Activated CD4-positive, alpha-beta T cell treated with anti-CD3 and anti-CD28 coated beads, Interleukin-2, amount 50 U/mL, for 16 hours (primary cell): ENCODE measurements around the gene KLHL5.

ENCODE experiments used
- DNase-seq: peaks from one replicate; pipeline ENCODE4 v3.0.0-alpha.2; 2020

KLHL5 gene

DNA sequence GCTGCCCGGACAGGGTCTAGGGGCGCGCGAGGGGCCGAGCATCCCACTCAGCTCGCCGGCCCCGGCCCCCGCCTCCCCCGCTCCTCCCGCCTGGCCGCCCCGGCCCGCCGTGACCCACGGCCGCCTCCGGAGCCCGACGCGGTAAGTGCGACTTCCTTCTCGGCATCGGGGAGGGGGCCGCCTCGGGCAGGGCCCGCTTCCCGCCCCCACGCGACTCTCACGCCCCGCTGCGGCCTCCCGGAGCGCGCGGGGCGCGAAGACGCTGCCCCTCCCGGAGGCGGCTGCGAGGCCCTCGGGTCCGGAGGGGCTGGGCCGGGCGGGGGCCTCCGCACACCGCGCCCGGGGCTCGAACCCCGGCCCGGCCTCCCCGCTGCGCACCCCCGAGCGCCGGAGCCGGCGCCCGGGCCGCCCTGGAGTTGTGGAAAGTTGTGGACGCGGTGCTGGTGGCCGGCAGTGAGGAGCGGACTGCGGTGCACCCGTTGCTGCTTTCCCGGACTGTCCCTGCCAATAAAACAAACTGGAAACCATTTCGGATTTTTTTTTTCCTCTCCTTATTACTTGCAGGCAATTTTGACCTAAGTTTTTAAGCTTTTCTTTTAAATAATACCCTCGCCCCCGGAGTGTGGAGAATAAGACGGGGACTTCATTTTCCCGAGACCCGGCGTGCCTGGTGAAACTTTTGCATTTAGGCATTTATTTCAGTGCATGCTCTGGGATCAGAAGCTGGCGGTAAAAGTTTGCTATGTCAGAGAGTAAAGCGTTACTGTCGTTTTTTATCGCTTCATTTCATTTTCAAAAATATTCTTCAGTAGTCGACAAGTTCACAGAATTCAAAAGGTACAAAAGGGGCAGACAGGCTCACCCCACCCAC, 16.8 kb upstream of the KLHL5 start:
- DNase-seq, result peak; percentile 20

DNA sequence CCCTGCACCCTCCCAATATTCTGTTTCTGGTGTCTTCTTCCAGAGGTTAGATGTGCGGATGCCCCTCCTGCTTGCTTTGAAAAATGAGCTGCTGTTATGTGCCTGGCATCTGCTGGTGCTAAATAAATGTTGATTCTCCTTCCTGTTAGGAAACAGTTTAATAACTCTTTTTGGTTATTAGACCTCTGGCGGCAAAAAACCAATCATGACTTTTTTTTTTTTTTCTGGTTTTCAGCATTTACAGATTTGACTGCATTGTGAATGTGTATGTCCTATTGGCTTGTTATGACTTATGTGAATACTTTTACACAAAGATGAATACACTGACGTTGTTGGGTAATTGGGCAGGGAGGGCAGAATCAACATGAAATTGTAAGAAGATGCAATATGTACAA, 16.2 kb upstream of the KLHL5 start:
- peak; percentile 37 for DNase-seq

DNA sequence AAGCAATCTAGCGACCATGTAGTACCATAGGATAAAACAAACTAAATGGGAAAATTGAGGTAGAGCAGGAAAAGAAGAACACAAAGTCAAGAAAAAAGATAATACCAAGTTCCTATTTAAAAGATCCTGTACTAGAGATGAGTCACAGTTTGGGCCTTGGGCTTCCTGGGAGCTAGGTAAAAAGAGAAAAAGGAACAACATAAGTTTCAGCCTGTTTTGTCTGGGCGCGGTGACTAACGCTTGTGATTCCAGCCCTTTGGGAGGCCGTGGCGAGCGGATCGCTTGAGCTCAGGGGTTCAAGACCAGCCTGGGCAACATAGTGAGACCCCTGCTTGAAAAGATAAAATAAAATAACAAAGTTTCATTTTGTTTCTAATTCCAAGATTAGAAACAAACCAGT, 15.8 kb upstream of the KLHL5 start:
- no peak for DNase-seq

DNA sequence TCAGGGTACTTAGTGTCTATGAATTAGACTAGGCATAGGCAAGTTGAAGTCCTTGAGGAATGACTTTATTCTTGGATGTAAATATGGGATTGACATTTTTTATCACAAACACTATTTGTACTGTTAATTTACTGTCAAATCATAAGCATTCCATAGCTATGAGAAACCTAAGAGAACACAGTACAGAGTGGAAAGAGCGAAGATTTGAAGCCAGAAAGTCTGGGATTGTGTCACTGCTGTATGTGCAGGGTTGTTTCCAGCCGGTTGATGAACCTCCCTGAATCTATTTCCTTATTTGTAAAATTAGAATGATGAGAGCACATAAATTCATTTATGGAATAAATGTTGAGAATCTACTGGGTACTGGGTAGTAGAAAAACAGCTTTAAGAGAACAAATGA, 14.4 kb upstream of the KLHL5 start:
- DNase-seq, result no peak

DNA sequence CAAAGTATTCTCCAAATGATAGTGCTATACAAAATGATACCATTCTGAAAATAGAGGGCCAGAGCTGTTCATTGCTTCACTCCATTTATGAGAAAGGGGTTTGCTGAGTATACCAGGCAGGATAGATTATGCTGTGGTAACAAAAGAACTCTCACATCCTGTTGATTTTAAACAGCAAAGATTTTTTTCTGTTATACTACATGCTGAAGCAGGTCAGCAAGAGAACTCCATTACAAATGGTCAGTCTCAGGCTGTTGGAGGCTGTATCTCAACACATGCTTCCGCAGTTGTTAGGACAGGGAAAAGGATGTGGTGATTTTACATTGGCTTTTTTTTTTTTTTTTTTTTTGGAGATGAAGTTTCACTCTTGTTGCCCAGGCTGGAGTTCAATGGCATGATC, 13.7 kb upstream of the KLHL5 start:
- peak; percentile 50 for DNase-seq

DNA sequence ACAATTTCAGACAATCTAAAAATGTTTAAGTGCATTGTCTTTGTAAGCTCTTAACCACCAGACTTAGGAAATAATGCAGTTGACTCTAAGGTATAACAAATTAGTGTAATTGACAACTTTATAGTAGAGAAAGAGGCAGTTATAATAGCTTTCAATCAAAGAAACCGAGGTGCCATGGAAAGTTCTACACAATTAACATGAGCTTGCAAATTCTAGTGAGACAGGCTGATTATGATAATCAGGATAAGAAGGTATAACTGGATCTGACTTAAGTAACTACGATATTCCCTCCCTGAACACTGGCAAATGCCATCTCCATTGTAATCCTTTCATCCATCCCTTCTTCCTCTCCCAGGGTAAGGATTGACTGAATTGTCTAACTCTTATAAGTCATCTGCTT, 11.4 kb upstream of the KLHL5 start:
- DNase-seq, result no peak

DNA sequence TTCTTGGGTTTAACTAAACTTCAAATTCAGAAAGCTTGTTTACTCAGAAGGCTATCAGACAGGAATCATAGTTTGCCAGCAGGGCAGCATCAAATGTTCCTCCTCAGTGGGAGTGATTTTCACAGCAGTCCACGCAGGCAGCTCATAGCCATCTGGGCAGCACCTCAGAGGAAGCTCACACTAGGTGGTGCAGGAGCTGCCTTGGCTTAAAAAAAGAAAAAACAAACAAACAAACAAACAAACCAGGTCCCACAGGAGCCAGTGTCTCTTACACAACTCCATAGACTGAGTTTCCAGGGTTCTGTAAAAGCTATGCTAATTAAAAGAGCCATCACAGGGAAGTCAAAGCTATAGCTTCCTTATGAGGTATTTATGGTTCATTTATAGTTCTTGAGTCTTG, 10.5 kb upstream of the KLHL5 start:
- no peak for DNase-seq

DNA sequence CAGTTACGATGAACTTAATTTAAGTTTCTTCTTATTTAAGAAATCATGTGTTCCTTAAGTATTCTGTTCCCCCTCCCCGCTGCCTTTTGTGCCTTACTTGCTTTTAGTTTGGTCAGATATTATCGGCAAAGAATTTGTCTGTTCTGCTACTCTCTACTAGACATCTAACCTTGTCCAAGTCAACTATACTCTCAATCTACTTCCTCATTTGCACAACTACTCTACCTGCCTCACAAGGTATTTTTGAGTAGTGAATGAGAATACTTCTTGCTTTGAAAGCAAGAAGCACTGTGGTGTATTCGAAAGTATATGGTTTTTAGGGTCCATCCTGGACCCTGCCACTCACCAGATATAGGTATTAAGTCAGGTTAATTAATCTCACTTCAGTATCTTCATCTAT, 8.0 kb upstream of the KLHL5 start:
- no peak for DNase-seq

DNA sequence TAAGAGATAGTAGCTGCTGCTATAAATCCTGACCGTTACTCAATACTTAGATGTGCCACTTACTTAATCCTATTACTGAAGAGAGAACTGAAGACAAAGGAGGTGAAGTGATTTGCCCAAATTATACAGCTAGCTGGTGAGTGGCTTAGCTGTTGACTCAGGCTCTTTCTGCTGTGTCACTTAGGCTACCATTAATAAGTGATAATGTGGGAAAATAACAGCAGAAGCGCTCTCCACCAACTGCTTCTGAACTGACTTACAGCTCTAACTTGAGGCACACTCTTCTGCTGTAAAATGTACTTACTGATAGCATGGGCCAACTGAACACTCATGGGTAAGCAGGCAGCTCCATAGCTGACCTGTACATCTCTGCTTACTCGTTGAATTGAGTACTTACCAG, 7.5 kb upstream of the KLHL5 start:
- no peak for DNase-seq

DNA sequence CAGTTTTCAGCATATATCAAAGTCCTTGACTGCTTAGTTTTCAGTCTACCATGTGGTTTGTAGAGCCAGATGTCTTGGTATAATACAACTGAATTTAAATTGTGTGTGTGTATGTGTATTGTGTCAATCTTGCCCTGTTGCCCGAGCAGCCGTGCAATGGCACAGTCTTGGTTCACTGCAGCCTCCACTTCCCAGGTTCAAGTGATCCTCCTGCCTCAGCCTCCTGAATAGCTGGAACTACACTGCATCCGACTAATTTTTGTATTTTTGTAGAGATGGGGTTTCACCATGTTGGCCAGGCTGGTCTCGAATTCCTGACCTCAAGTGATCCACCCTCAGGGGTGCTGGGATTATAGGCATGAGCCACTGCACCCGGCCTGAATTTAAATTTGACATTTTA, 6.0 kb upstream of the KLHL5 start:
- DNase-seq, result no peak

DNA sequence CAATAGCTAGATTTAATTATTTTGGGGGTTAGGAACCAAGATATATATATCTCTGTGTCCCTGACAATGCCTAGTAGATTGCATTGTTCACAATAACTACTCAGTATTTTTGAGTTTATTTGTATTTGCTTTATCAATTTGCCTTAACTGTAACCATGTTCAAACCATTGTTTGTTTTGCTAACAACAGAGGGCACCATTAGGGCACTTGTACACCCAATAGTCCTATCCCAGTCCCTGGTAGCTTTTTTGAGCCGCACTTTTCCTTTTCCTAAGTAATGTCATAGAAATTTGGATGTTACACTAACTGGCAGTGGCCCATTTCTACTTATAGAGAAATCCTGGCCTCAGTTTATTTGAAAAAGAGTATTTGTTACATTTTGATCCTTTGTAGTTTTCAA, 575 bp upstream of the KLHL5 start:
- DNase-seq, result no peak

DNA sequence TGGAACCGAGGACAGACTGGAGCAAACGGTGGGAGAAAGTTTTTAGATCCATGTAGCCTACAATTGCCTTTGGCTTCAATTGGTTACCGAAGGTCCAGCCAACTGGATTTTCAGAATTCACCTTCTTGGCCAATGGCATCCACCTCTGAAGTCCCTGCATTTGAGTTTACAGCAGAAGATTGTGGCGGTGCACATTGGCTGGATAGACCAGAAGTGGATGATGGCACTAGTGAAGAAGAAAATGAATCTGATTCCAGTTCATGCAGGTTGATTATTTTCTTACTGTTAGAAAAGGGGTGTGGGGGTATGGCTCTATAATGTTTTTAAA, 702 bp downstream of the KLHL5 start:
- no peak for DNase-seq

DNA sequence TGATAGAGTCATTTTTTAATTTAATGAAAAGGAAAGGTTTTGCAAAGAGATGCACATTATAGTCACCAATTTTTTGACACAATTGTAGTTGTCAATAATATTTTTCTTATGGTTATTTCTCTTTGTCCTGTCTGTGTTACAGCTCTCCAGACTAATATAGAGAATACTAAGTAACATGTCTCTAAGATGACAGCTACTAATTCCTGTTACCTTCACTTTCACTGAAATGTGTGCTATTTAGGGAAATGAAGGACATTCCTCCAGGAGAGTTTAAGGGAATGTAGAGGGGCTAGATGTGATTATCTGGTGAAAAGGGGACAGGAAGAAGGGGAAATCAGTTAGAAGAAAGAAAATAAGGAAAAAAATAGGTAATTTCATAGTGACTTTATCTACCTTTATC, 1.4 kb downstream of the KLHL5 start:
- DNase-seq, result no peak

DNA sequence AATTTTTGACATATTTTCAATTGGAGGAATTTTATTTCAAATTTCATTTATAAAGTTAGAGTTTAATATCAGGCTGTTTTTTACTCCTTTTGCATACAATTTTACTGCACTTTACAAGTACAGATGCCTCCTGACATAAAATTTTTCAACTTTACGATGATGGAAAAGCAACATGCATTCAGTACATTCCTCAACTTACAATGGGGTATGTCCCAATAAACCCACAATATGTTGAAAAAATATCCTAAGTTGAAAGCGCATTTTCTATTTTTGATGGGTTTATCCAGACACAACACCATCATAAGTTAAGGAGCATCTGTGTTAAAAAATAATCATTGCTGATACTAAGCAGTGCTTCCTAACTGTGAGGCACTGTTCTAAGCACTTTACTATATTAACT, 4.3 kb downstream of the KLHL5 start:
- no peak for DNase-seq

DNA sequence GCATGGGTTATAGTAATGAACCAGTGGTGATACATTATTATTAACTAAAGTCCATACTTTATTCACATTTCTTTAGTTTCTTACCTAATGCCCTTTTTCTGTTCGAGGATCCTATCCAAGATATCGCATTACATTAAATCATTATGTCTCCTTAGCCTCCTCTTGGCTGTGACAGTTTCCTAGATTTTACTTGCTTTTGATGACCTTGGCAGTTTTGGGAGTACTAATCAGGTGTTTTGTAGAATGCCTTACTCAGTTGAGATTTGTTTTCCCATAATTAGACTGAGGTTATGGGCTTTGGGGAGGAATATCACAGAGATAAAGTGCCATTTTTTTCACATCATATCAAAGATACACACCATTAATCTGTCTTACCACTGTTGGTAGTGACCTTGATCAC, 5.0 kb downstream of the KLHL5 start:
- DNase-seq, result no peak

DNA sequence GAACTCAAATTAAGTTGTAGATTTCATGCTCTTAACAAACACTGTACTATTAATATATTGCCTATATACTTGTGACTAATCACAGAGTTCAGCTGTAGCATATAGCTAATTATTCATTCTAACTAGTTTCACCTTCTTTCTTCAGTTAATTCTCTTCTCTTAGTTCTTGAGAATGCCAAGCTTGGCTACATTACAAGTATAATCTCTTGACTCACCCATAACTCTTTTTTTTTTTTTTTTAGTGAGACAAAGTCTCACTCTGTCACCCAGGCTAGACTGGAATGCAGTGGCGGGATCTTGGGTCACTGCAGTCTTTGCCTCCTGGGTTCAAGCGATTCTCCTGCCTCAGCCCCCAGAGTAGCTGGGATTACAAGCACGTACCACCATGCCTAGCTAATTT, 5.4 kb downstream of the KLHL5 start:
- no peak for DNase-seq

DNA sequence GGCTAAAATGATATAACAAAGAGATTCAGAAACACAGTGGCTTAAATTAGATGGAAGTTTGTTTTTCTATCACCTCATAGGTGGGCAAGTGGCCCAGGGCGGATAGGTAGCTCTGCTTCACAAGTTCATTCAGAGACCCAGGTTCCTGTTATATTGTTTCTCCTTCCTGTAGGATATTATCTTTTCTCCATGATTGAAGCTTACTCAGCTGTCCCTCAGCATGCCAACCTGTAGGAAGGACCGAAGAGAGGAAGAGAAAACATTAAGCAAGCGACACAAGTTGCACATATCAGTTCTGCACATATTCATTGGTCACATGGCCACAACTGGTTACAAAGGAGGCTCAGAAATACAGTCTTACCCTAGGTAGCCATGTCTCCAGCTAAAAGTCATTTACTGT, 6.9 kb downstream of the KLHL5 start:
- DNase-seq, result no peak

DNA sequence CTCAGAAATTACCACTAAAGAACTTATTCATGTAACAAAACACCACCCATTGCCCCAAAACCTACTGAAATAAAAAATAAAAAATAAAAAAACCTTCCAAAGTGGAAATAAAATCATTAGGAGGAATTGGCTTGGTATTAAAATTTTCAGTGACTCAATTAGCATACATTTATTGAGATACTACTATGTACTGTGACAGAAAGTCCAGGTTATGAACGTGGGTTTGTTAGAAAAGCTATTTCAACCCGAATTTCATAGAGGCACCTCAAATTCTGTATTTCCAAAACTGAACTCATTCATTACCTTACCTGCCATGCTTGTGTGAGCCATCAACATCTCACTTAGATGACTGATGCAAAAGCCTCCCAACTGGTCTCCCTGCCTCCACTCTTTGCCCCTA, 16.8 kb downstream of the KLHL5 start:
- no peak for DNase-seq

DNA sequence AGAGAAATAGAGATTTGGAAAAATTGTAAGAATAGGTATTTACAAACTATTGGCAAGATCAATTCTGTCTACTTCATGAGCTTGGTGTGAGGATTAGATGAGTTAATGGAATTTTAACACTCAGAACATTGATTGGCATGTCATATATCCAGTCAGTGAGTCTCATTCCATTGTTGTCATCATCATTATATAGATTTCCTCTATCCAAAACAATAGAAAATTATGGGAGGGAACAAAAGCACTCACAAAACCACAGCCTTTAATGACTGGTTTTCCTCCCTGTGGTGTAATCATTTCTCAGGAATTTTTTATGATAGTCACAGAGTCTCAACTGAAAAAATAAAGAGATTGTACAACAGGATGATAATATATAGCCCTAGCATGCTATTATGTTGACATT, 21.1 kb downstream of the KLHL5 start:
- DNase-seq, result no peak

DNA sequence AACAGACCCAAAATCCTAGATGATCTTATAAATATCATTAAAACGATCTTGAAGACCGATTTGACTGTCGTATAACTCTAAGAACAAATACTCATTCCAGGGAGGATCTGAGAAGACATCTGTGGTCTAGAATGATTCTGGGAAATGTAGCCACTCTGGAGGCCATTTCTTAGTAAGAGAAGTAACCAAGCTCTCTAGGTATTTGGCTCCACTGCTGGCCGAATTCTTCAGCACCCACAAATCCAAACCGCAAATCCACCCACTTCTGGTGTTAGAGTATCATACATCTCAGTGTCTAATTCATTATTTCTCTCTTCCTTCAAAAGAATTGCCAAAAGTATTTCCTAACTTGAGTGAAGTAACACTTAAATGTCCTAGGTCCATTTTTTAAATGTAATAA, 23.9 kb downstream of the KLHL5 start:
- peak; percentile 17 for DNase-seq

DNA sequence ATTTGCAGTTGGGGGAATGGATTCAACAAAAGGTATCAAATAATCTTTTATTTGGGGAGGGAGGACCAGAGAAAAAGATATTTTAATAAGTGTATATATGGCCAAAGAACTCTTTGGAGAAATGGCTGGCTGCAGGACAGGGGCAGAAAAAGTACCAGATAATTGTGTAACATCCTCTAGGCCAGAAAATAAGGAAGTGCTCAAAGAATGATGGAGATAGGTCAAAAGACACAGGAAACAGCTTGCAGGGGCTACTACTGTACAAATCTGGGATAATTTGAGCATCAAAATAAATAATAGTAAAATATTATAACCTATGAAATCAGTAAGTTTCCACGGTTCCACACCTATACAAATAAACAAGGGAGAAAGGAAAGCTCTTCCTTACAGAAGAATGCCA, 34.8 kb downstream of the KLHL5 start:
- DNase-seq, result no peak

DNA sequence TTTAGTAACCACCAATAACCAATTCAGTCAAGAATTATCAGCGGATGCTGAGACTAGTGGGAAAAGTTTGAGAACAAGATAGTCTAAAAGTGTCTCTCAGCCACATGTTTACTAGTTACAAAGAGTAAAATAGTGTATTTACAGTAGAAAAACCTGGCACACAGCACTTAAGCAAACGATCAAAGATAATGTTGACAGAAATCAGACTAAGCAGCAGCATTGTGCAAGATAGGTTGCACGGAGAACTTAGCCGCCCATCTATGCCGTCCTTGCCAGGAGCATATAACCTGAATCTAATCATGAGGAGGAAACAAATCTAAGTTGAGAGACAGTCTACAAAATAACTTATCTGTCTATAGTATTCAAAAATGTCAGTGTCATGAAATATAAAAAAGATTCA, 35.3 kb downstream of the KLHL5 start:
- DNase-seq, result no peak

DNA sequence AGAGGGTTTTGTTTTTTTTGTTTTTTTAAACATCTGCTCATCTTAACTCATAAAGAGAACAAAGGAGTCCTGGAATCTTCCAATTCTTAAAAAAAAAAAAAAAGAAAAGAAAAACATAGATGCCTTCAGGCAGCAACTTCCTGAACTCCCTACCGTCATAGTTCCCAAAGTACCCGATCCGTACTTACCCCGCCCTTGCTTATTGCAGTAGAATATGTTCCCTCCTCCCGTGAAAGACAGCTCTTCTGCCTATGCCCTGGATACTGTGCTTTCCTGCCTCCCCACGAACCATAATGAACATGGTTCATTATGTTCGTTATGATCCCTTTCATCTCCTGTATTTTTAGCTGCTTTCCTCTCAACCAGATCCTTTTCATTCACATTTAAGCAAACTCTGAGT, 40.3 kb downstream of the KLHL5 start:
- DNase-seq, result no peak

DNA sequence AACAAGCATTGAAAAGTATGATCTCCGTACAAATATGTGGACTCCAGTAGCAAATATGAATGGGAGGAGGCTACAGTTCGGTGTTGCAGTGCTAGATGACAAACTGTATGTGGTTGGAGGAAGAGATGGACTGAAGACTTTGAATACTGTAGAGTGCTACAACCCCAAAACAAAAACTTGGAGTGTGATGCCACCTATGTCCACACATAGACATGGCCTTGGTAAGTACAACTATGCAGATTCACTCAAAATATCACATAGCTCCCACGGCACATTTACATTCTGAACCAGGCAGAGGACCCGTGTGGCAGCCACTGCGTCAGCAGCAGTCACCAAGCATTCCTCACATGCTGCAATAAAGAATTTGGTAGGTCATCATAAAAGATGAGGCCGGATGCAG, 41.3 kb downstream of the KLHL5 start:
- DNase-seq, result no peak

DNA sequence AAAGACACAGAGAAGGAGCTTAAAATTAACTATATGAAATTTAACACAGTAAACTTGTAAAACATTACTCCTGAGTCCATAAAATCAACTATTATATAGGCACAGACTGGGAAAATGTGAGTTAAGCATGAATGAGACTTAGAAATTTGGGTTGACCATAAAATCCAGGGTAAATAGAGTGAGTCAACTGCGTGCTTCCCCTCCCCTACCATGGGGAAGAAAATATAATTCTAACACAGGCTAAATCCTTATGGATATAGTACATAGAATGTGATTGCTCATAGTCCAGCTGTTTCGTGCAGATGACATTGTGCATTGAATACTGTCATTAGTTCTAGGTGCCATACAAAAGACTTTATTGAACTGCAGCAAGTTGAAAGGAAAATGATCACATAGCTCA, 42.2 kb downstream of the KLHL5 start:
- no peak for DNase-seq

DNA sequence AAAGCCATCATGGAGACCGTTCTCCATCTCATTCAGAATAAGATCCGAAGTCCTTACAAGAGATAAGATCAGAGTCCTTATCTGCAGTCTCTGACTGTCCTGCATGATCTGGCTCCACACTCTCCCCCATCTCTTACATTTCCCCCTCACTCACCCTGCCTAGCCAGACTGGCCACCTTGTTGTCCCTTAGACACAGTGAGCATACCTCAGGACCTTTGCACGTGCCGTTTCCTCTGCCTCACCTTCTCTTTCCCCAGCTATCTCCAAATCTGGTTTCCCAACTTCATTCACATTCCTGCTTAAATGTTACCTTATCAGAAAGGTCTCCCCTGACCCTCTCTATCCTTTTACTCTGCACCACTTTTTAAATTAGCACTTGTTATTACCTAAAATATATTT, 44.0 kb downstream of the KLHL5 start:
- DNase-seq, result no peak
